Muscle of arm (tissue), 12 donors: ENCODE results near the gene EVX2. TPM values are rescaled to one million over a fixed set of nuclear protein-coding genes. Genes with fewer than 3 reads are reported as not detected.

ENCODE experiments used
- DNase-seq: peaks from one replicate; pipeline ENCODE4 v3.0.0-alpha.2; 2013
- polyA plus RNA-seq, 12 donors: library from polyadenylated mRNA; unstranded; fragments of 120-200 nt; gene quantifications; one replicate each; pipeline ENCODE4 v1.2.1, GENCODE V29; 2013; ENCODE audit not compliant: insufficient read length in 12 of 12

The EVX2 gene
- polyA plus RNA-seq, 12 donors, result 0.04 TPM; not detected in 10

DNA sequence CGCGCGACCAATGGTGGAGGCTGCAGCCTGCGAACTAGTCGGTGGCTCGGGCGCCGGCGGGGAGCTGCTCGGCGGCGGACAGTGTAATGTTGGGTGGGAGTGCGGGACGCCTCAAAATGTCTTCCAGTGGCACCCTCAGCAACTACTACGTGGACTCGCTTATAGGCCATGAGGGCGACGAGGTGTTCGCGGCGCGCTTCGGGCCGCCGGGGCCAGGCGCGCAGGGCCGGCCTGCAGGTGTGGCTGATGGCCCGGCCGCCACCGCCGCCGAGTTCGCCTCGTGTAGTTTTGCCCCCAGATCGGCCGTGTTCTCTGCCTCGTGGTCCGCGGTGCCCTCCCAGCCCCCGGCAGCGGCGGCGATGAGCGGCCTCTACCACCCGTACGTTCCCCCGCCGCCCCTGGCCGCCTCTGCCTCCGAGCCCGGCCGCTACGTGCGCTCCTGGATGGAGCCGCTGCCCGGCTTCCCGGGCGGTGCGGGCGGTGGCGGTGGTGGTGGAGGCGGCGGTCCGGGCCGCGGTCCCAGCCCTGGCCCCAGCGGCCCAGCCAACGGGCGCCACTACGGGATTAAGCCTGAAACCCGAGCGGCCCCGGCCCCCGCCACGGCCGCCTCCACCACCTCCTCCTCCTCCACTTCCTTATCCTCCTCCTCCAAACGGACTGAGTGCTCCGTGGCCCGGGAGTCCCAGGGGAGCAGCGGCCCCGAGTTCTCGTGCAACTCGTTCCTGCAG, 39.1 kb upstream of the EVX2 start, which contains the start of gene HOXD9:
Gene HOXD9 (plus strand): TSS at position 37 of the 728 bp plus-strand sequence. CDS start 50 bp downstream, at position 87.
- DNase-seq, result peak; percentile 84

GRCh38 chr2:176122052-176122682, 38.4 kb upstream of the EVX2 start:
- DNase-seq, result no peak

DNA sequence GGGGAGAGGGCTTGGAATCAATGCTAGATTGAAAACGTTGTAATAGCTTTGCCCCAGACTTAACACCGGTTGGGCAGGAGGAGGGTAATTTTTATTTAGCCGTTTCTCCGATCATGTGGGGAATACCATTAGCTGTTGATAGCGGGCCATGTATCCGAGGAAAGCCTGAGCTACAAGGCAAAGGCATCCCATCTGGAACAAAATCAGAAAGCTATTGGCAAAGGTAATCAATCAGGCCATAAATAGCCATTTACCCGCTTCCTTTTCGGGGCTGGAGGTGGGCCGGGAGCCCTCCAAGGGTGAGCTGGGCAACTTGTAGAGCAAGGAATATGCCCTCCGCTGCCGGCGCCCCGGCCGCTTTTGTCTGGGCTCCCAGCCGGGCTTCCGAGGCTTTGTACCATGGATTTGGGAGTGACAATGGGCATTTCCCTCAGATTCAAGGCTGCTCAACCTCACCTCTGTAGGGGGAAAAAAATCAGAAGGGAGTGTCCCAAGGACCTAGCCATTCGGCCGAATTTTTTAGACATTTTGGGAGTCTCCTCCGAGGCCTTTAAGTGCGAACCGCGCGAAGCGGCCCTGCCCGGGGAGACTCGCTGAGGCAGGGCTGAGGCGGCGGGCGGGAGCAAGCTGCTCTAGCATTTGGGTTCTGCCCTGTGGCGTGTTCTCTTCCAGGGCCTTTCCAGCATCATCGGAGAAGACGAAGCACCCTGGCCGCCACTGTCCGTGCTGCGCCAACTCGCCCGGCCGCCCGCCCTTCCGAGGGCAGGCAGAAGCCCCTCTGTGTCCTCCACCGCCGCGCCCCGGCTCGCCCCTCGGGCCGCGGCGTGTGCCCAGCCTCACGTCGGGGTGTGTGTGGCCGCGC, 37.7 kb upstream of the EVX2 start:
- no peak for DNase-seq

- DNase-seq, result no peak
Observed at GRCh38 chr2:176120364-176121189, 36.8 kb upstream of the EVX2 start.

- DNase-seq, result no peak
Observed at GRCh38 chr2:176118601-176119339, 35.0 kb upstream of the EVX2 start.

GRCh38 chr2:176117823-176118371, 34.1 kb upstream of the EVX2 start:
- DNase-seq, result no peak

- DNase-seq, result no peak
Observed at GRCh38 chr2:176117162-176117822, 33.5 kb upstream of the EVX2 start.

- DNase-seq, result peak; percentile 86
Observed at GRCh38 chr2:176115883-176116813, 32.4 kb upstream of the EVX2 start, which contains the start of gene HOXD10. HOXD10 (plus strand) TSS chr2:176116778; CDS start chr2:176116834, 56 bp downstream.

DNA sequence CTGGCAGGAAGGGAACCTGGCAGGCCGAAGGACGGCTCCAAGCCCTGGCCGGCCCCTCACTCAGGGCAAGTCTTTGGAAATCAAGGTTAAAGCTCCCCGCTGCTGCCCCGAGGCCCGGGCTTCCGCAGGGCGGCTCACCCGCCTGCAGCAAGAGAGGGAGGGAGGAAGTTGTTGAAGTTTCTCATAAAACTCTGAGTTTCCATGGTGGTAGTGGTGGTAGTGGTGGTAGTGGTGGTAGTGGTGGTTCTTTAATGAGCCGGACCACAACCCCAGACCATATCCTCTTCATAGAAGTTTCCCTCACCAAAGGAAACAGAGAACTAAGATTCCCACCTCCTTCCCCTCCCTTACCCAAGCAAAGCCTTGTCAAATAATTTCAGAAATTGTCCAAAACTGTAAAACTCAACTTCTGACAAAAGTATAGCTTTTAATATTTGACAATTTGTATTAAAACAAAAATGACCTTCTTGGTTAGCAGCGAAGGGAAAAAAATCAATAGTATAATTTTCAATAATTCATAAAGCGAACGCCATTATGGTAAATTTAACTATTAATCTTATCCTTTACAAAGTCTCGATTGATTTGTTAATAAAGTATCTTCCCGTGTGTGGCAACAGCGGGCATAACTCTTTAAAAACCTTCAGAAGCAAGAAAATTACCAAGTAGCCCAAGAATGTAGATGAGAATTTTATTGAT, 31.3 kb upstream of the EVX2 start:
- no peak for DNase-seq

DNA sequence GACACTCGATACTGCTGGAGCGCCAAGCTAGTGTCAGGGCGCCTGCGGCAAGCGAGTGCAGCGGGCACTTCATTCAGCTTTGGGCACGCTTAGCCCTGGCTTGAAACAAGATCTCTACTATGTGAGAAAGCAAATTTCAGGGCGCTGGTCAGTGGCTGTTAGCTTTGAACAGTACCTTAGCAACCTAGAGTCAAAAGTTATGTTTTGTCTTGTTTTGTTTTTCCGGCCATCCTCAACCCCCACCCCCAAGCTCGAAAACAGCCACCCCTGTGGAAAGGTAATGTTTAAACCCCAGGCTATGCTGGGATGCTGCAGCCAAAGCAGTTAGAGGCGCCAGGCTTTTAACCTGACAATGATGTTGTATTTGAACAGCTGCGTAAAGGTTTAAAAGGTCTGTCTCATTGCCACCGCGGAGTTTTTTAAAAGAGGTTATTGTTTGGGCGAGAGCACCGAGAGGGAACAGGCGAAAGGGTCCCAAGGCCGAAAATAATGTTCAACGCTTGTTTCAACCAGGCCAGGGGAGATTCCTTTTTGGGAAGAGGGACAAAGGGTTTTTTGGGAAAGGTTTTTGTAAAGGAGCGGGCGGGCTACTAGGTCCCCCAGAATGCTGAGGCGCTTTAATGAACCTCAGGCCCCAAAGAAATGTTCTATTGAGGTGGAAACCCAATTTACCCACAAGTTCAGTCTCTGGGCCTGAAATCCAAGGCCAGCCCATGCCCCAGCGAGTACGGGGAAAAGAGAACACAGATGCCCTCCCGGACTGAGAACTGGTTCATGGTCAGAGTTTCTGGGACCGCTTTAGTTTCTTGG, 30.6 kb upstream of the EVX2 start:
- no peak for DNase-seq

GRCh38 chr2:176112375-176113302, 28.9 kb upstream of the EVX2 start:
- no peak for DNase-seq

DNA sequence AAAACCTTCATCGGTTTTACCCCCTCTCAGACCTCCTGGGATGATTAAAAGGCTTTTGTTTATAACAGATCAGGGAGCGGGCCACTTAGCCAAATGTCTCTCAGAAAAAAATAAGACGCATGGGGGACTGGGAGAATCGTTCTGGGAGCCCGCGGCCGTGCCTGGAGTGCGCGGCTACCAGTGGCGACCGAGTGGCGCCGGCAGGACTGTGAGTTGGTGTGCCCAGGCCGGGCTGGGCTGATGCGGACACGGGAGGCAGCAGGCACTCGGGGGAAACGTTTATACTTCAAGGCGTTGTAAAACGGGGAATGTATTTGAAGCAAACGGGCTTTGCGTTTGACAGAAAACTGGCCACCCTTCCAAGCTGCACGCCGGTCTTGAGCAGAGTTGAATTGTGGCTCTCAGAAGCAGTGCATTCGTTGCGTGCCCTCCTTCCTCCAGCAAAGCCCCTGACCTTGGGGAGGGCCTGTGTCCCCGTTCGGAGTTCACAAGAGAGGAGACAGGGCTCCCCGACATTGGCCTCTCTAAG, 28.1 kb upstream of the EVX2 start:
- DNase-seq, result no peak

DNA sequence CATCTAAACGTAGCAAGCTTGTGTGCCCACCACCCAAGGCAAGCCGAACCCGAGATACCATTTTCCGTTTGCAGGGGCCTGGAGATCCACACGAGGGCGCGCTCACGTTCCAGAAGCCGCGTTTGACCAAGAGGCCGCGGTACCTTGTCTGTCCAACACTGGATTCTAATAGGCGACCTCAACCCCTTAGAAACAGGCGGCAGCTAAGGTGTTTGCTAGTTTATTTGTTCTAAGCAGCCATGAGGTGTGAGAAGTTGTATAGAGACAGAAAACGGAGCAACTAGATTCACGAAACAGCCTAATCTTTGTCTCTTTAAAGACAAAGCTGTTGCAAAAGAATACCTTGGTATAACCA, 27.5 kb upstream of the EVX2 start:
- DNase-seq, result peak; percentile 81

DNA sequence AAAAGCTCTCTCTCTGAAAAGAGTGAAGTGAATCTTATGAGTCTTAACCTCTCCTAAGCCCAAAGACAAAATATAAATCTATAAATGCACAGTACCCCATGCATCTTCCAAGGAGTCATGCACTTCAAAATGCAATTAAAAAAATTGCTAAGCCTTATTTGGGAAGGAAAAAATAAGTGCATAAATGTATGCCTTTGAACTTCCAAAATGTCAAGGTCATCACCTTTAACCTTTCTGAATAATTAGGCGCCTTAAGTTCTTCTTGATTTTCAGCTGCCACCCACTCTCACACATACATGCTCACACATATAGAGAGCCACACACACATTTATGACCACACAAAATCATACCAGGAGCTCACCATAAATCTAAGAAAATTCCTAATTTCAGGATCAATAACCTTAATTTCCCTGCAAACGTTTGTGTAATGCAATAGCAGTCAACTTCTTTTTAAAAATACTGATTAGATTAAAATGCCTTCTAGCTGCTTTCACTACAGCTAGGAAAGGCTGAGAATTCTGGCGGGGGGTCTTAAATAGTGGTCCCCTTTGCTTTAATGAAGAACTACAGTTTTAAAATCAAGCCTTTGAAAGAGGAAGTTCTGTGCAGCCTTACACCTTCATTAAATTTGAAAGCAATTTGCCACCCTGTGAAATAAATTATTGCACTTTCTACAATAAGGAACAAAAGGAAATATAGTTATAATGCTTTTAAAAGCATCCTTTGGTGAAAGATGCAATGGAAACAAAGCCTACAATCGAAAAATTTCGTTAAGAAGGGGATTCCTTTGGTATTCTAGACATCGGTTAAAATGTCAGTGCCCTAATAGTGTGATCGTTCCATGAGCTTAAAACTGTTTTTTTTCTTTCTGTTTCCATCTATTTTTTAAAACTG, 26.9 kb upstream of the EVX2 start:
- DNase-seq, result no peak

DNA sequence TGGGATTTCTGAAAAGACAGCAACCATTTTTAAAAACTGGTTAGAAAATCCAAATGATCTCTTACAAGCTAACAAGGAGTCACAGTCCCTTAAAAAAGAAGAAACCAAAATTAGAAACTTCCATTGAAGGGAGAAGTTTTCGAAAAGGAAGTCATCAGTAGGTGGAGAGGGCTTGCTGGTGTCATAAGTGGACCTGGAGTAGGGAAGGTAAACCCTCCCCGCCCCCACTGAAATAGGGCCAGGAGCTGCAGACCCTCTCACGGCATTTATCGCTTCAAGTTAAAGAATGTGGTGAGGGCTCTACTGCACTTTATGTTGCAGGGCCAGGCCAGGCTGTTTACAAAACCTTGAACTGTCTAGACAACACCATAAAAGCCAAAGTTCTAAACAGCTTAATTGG, 26.2 kb upstream of the EVX2 start:
- no peak for DNase-seq
